ENCODE data around the gene TPCN2. TPM values are rescaled to one million over a fixed set of nuclear protein-coding genes. Genes with fewer than 3 reads are reported as not detected.

TPCN2 gene
- total RNA-seq, 1 experiment from 2014 or later = 15.2 TPM

GRCh38 chr11:69137151-69137844 is 88.6 kb downstream of the TPCN2 start:
- Histone ChIP-seq H3K4me2 (ENCODE audit: low read length) (peak overlapping the region; percentile 71), H3K27me3 (ENCODE audit: insufficient read depth, low read length) (no peaks in the 10 kb centered on the region), H3K9me2 (ENCODE audit: insufficient read depth) (no peaks in the 10 kb centered on the region), H2AFZ (ENCODE audit: low read depth, low read length, poor library complexity, severe bottlenecking) (no peak overlapping the region), H3K9ac (ENCODE audit: low read length) (peak overlapping the region; percentile 38; the same call in 1 of the 2 replicates), H3K36me3 (ENCODE audit: control insufficient read depth in 1 of 2, insufficient read depth in 2 of 2, low read length in 2 of 2) (no peaks in the 10 kb centered on the region), H3K27ac (ENCODE audit: low read depth, low read length) (no peak overlapping the region), H3K4me3 (replicated peaks in 1 of 2; ENCODE audit: low read depth in 1 of 2, low read length in 2 of 2) (0 out of 4 replicates have a peak overlapping the region, but pooled peaks of 1 of the 2 experiments have one; percentile 34), H3K4me1 (ENCODE audit: control insufficient read depth in 1 of 2, insufficient read depth in 2 of 2, low read length in 2 of 2) (peaks cover 24 to 31% of the 10 kb centered on the region in 2 experiments), H4K20me1 (ENCODE audit: insufficient read depth) (no peaks in the 10 kb centered on the region), H3K9me3 (ENCODE audit: control insufficient read depth in 1 of 2, insufficient read depth in 1 of 2, low read depth in 1 of 2, low read length in 2 of 2) (peaks cover 0 to 8% of the 10 kb centered on the region in 2 experiments; a peak in 1 of 4 replicates), H3K79me2 (ENCODE audit: insufficient read depth, low read length) (no peaks in the 10 kb centered on the region)
- POLR2A ChIA-PET = no interaction called here
- intact Hi-C loops (cut with micrococcal nuclease) = loop anchor here (5.0 kb wide), 1 partner anchor 155 kb away; the partner anchor contains the start of gene MYEOV
- DNase-seq (ENCODE audit: low read depth, low spot score) = no peak
- no TSS peak for BruUV-seq (replicated peaks)
- CTCF ChIA-PET = no interaction called here
- RAD21 ChIA-PET (ENCODE audit: low non-redundant PET in 1 of 2, low total read pairs in 2 of 2, uncharacterized antibody in 2 of 2, unreplicated experiment in 2 of 2) = no interaction called here
- no peak for TF ChIP-seq FOSL1 (IDR thresholded peaks at IDR 0.05; ENCODE audit: low read depth)
- TF ChIP-seq ATF3 (IDR thresholded peaks at IDR 0.05) = no peak
- no peak for TF ChIP-seq SP1 (IDR thresholded peaks at IDR 0.05; ENCODE audit: low read depth)
- no peak for TF ChIP-seq REST (IDR thresholded peaks at IDR 0.05; ENCODE audit: low read depth)
- peak; percentile 40 for ATAC-seq
